PFSK-1 (cell line): ENCODE data around the gene MUS81.

Experiments
- TAF1 ChIP-seq: IDR thresholded peaks from 2 replicates; pipeline ENCODE4 v1.6.1; 2012; ENCODE audit warnings: low read length, control low read depth, borderline replicate concordance; ENCODE audit not compliant: insufficient read depth
- TF ChIP-seq, protein P1 (sequence below), 2 experiments: IDR thresholded peaks; 2 replicates each; pipeline versions ENCODE4 v1.6.1 to v1.8.0; 2011 to 2012; ENCODE audit warnings: low read depth in 2 of 2, low read length in 2 of 2, control low read depth in 1 of 2, inconsistent platforms in 1 of 2, mild to moderate bottlenecking in 1 of 2, moderate library complexity in 1 of 2; ENCODE audit not compliant: insufficient read depth in 1 of 2

DNA sequence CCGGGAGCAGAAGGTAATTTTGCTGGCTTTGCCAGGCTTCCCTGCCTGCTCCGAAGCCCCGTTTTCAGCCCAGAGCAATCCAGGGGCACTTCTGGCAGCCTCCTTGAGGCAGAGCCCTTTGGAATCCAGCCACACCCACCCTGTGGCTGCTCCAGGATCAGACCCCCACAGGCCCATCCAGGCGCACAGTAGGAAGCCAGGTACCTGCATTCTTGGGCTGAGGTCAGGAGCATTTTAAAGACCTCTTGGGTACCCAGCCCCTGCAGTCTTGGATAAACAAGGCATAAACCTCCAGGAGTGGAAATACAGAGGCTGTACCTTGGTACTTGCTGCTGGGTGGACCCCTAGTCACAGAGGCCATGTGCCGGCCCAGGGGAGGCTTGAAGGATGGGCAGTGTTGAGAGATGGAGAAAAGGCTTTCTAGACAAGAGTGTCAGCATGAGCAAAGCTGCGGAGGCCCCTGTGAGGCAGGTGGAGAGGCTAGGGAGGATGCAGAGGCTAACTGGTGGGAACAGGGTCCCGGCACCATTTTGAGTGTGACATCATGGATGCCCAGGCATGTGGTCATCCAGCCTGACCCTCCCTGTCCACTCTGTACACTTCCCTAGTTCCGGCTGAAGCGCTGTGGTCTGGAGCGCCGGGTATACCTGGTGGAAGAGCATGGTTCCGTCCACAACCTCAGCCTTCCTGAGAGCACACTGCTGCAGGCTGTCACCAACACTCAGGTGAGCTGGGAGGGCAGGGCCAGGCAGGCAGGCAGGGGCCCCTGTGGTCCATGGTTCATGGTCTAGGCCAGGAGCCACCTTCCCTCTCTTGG is 3.9 kb downstream of the MUS81 start:
- TF ChIP-seq, protein P1, sequence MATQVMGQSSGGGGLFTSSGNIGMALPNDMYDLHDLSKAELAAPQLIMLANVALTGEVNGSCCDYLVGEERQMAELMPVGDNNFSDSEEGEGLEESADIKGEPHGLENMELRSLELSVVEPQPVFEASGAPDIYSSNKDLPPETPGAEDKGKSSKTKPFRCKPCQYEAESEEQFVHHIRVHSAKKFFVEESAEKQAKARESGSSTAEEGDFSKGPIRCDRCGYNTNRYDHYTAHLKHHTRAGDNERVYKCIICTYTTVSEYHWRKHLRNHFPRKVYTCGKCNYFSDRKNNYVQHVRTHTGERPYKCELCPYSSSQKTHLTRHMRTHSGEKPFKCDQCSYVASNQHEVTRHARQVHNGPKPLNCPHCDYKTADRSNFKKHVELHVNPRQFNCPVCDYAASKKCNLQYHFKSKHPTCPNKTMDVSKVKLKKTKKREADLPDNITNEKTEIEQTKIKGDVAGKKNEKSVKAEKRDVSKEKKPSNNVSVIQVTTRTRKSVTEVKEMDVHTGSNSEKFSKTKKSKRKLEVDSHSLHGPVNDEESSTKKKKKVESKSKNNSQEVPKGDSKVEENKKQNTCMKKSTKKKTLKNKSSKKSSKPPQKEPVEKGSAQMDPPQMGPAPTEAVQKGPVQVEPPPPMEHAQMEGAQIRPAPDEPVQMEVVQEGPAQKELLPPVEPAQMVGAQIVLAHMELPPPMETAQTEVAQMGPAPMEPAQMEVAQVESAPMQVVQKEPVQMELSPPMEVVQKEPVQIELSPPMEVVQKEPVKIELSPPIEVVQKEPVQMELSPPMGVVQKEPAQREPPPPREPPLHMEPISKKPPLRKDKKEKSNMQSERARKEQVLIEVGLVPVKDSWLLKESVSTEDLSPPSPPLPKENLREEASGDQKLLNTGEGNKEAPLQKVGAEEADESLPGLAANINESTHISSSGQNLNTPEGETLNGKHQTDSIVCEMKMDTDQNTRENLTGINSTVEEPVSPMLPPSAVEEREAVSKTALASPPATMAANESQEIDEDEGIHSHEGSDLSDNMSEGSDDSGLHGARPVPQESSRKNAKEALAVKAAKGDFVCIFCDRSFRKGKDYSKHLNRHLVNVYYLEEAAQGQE (IDR thresholded peaks at IDR 0.05; ENCODE audit: insufficient read depth in 1 of 2, low read depth in 2 of 2, low read length in 2 of 2), result no peak
- no peak for TF ChIP-seq TAF1
